ENCODE measurements around the gene ALOX12B.
"Not testable (repeated sequence)": the region's sequence is repeated elsewhere in the genome, so short reads cannot be mapped to it uniquely, and the experiment has no call there.

The ALOX12B gene

DNA sequence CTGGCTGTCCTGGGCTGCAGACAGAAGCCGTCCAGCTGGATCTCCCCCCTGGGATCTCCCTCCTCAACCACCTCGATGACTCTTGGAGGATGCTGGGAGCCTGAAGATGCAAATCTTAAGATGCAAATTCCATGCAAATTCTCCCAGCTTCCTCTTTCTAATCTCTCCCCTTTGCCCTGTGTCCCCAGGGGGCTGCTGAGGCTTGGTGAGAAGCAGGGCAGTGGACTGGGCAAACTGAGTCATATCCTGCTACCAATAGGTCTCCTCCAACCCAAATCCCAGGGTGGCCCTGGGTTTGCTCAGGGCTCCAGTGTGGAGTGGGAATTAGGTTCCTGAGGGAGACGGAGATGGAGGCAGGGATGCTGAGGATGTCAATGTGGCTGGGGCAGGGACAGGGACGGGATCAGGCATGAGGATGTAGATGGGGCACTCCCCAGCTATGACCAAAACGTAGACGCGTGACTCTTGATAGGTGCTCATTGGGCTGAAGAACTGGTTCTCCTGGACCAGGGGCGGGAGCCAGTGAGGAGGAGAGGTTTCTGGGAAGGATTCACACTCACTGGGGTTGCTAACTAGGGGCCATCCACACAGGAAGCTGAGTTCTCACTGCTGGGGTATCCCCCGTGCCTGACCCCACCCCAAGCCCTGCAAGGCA is 3.6 kb upstream of the ALOX12B start:
- DNase-seq (ENCODE audit: extremely low spot score, insufficient read length, low read depth), result peak; percentile 37
- FAIRE-seq, result peak; percentile 67

DNA sequence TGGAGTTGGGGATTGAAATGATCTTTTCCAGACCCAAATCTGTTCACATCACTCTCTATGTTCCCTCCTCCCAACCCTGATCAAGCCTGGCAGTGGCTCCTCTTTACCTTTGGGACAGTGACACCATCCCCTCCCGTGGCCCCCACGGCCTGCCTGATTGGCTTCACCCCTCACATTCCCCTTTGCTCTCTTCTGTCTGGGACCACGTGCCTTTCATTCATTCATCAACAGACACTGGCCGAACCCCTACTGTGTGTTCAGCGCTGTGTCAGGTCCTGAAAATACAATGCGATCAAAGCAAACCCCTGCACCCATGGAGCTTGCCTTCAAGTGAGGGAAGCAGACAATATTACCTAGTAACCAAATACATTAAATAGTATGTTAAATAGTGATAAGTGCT is 2.2 kb upstream of the ALOX12B start:
- DNase-seq (ENCODE audit: extremely low spot score, insufficient read length, low read depth) (no peak), FAIRE-seq (no peak)

DNA sequence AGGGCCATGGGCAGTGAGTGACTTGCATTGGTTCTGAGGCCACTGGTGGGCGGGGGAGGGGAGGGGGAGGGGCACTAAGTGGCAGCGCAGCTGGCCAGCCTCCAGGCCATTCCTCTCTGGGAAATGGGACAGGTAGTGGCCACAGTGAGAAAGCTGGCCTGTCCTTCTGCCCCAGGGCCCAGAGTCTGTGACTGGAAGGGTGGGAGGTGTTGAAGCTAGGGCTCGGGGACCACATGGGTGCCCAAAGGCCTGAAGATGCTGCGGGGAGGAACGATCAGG is 375 bp upstream of the ALOX12B start:
- DNase-seq (ENCODE audit: extremely low spot score, insufficient read length, low read depth), result no peak
- no peak for FAIRE-seq

DNA sequence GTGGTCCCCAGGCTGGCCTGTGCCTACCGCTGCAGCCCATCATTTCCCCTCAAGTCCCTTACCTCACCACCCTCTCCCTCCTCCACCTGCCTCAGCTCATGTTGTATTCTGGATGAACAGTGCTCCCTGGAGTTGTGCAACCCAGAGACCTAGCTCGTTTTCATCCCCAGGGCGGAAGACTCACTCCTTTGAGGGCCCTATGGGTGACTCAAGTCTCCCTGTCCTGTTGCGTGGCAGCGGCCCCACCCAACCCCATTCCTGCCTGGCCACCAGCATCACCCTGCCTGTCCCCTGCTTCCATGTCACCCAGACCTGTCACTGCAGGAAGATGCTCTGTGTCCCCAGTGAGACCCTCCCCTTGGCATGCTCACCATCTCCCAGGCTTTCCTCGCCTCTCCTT is 3.3 kb downstream of the ALOX12B start:
- FAIRE-seq, result no peak
- DNase-seq (ENCODE audit: extremely low spot score, insufficient read length, low read depth), result no peak

DNA sequence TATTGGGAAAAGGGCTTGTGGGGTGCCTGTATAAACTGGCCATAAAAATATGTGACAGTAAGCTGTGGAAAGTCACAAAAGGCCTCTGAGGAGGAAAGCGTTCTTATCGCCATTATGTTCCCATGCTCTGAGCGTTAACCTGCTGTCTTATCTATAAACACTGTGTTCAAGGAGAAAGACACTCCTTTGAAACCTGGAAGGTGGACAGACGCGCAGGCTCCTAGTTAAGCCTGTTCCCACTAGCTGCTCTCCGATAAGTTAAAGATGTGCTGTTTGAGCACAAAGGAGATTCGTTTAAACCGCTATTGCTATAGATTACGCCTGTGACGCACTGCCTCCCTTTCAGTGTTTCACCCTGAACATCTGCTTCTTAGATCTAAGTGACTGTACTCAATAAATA is 5.2 kb downstream of the ALOX12B start:
- DNase-seq (ENCODE audit: extremely low spot score, insufficient read length, low read depth), result no peak
- no peak for FAIRE-seq

DNA sequence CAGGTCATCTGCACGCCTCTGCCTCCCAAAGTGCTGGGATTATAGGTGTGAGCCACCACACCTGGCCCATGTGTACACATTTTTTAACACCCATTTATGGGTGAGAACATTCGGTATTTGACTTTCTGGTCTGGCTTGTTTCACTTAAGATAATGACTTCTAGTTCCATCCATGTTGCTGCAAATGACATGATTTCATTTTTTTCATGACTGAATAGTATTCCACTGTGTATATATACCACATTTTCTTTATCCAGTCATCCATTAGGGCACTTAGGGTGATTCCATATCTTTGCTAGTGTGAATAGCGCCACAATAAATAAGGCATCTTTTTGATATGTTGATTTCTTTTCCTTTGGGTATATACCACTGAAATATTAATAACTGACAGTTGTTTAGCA is 5.6 kb downstream of the ALOX12B start:
- no peak for DNase-seq (ENCODE audit: extremely low spot score, insufficient read length, low read depth)
- FAIRE-seq, result no peak

DNA sequence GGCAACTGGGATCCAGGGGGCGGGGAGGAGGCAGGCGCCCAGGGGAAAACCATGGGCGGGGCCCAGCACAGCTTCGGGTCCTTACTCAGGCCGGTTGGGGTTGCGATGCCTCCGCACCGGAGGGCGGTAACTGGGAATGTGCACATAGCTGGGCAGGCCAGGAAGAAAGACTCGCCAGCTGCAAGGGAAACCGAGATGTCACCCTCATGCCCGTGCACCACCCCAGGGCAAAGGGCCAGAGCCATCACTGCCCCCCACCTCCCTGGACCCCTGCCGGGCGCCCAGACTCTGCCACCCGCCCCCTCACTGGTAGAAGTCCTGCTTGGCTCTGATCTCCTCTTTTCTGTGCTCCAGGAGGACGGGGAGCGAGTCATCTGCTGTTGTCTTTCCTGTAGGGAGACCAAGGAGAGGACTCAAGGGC is 6.7 kb downstream of the ALOX12B start:
- FAIRE-seq (no peak), DNase-seq (ENCODE audit: extremely low spot score, insufficient read length, low read depth) (no peak)

DNA sequence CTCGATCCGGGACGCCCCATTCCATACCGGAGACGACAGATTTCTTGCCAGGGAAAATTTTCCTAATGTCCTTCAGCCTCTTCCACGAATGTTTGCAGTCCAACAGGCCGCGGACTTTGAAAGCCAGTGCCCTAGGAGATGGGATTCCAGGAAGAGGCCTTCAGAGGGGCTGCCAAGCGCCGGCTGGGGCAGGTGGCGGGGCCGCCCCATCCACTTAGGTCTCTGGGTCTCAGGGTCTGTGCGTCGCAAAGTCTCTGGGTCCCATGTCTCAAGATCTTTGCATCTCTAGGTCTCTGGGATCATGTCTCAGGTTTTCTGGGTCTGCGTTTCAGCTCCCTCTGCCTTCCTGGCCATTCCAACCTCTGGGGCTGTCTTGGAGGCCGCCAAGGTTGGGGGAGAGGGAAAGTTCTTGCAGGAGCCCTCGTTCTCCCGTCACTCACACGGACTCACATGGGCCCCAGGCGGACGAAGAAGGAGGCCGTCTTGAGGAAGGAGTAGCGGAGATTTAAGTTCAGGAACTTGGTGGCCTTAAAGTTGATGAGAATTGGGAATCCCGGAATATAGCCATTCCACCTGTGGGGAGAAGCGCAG is 7.2 kb downstream of the ALOX12B start:
- DNase-seq (ENCODE audit: extremely low spot score, insufficient read length, low read depth), result no peak
- FAIRE-seq, result no peak

DNA sequence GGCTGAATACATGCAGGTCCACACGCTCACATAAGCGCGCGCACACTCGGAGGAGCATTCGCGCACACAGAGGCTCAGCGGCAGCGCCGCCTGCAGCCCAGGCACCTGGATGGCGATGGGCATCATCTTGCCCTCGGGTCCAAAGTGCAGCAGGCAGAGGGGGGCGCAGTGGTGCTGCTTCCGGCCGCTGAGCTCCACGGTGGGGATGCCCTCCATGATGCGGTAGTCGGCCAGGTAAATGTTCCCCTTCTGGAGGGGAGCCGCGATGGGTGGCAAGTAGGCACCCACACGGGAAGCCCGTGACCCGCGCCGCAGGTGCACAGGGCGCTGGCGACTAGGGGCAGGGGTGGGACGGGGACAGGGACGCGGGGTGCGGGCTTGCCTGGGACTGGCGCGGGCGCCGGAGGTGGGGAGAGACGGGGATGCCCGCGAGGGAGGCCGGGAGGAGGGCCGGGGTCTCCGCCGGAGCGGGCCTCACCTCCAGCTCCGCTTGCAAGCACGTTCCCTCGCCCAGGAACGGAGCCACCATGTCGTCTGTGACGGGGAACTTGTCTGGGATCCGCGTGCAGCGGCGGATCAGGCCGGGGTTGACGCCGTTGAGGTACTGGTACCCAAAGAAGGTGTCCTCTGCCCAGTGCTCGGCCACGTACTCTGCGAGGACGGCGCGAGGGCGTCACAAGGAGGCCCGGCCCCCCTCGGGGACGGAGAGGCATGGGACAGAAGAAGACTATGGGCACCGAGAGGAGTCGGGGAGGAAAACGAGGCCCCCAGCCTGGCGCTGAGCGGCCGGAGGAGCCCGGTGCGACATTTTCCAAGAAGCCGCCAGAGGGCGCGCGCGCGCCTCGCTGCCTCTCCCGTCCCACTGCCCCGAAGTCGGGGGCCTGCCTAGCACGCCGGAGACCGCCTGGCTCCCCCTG is 8.0 kb downstream of the ALOX12B start:
- FAIRE-seq (peak; percentile 84), DNase-seq (ENCODE audit: extremely low spot score, insufficient read length, low read depth) (peak; percentile 81)

DNA sequence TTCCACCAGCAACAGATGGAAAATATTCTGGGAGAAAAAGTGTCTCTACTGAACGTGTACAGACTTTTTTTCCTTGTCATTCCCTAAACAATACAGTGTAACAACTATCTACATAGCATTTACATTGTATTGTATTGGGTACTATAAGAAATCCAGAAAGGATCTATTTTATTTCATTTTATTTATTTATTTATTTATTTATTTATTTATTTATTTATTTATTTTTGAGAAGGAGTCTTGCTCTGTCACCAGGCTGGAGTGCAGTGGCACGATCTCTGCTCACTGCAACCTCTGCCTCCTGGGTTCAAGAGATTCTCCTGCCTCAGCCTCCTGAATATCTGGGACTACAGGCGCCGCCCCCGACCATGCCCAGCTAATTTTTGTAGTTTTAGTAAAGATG is 9.6 kb downstream of the ALOX12B start:
- not testable (repeated sequence) for DNase-seq (ENCODE audit: extremely low spot score, insufficient read length, low read depth)

DNA sequence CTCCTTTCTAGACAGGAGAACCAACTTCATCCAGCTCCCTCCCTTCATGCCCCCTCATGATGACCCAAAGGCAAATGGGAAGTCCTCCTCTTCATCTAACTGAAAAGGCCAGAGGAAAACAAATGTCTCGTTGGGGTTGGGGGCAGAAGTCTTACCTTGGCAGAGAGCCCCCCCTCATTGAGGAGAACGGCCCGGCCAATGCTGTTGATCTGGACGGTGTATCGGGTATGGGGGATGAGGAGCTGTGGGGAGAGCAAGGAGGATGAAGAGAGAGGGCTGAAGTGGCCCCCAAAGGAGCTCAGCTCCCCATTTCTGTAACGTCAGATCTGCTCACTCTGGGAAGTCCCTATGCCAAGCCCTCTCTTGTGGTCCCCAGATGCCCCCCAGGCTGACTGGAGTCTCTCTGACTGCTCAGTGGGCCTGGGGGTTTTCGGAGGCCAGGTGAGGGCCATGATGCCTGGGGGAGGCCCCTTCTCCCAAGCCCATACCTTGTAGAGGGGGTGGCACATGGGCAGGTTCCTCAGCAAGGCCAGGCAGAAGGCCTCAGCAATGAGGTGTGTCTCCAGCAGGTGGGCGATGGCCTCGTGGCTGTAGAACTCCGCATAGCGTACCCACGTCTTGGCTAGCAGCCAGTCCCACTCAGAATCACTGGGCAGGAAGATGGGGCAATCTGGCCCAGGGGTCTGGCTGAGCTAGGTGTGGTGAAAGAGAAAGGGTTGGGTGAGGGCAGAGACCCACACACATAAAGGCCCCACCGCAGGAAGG is 10.8 kb downstream of the ALOX12B start:
- no peak for DNase-seq (ENCODE audit: extremely low spot score, insufficient read length, low read depth)
- no peak for FAIRE-seq

More for the DNA sequence above, 9.6 kb downstream of the ALOX12B start:
- not testable (repeated sequence) for FAIRE-seq

DNA sequence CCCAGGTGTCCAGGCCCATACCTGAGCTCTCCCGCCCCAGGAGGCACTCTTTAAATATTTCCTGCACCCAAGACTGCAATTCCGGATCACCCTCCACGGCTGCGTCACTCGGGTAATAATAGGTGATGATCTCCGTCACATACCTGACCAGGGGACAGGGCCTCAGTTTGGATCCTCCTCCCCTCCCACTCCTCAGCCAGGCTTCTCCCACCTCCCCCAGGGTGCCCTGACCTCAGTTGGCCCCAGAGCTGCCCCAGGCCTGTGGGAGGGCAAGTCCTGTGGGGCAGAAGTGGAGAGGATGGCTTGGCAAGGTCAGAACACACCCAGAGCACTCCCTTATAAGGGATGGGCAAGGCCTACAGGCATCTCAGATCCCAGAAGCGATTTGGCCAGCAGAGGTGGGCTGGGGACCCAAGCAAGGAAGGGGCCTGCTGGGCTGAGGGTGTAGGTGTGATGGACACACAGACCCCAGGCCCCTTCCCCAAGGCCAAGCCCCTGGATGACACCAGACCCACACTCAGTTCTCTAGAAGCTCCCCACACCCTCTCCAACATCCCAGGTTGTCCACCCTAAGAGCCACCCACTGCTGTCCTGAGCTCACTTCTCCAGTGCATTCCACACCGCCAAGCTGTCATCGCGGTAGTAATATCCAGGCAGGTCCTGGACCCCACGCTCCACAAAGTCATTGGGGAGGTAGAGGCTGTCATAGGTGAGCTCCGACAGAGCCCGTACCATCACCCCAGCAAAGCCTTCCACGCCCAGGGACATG is 11.8 kb downstream of the ALOX12B start:
- FAIRE-seq (no peak), DNase-seq (ENCODE audit: extremely low spot score, insufficient read length, low read depth) (no peak)

DNA sequence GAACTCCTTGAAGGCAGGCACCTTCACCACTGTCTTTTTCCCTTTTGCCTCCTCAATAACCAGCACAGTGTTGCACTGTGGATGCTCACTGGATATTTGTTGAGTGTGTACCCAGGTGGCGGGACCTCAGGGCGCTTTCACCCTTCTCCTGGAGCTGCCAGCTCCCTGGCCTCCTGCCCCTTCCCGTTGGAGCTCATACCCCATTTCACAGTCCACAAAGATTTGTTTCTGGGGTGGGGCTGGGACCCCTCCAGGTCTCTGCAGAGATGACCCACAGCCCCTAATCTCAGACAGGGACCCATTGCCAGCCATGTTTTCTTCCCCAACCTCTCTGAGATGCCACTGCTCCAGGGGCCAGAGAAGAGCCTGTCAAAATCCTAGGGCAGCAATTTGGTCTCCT is 12.4 kb downstream of the ALOX12B start:
- DNase-seq (ENCODE audit: extremely low spot score, insufficient read length, low read depth) (no peak), FAIRE-seq (no peak)

DNA sequence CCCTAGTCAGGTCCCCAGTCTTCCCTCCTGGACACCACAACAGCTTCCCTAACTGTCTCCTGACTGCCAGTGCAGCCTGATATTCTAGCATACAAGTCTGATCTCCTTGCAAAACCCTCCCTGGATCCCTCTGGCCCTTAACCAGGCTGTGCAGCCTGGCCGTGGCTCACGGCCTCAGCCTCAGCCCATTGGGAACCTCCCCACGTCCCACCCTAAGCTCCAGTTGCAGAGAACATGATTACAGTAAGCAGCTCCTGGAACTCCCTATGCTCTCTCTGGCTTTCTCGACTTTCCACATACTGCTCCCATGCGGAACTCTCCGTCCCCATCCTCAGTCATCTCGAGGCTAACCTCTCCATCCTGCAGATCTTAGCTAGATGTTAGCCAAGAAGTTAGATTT is 13.0 kb downstream of the ALOX12B start:
- no peak for DNase-seq (ENCODE audit: extremely low spot score, insufficient read length, low read depth)
- no peak for FAIRE-seq

DNA sequence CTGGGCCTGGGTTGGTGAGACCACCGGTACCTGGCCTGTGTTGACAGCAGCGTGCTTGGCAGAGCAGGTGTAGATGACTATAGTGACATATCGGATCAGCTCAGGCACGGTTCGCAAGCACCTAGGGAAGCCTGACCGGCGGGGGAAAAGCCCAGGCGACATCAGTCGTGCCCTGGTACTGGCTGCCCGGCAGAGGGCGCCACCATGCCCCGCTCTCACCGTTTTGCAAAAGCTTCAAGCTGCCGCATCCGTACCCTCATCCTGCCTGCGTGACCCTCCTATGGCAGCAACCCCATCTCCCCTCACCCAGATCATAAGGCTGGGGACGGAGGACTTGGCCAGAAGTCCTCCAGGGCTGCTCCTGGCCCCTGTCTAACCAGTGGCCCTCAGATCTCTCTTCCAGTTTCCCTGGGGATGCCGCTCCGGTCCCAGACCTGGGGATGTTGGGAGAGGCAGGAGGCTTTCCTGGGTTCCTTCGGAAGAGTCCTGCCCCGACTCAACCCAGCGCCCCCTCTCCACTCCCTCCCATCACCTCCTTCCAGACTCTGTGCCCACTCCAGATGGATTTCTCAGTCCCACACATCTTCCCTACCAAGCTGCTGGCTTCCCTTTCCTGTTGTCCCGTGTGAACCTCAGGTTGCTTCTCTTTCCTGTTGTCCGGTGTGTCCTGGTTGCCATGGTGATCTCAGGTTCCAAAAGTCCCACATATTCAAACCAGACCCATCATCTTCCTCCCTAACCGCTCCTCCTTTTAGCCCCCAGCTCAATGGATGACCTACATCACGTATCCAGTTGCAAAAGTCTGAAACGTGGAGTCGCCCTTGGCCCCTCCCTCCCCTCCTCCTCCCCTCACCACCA is 13.7 kb downstream of the ALOX12B start:
- FAIRE-seq, result peak; percentile 93
- peak; percentile 68 for DNase-seq (ENCODE audit: extremely low spot score, insufficient read length, low read depth)

DNA sequence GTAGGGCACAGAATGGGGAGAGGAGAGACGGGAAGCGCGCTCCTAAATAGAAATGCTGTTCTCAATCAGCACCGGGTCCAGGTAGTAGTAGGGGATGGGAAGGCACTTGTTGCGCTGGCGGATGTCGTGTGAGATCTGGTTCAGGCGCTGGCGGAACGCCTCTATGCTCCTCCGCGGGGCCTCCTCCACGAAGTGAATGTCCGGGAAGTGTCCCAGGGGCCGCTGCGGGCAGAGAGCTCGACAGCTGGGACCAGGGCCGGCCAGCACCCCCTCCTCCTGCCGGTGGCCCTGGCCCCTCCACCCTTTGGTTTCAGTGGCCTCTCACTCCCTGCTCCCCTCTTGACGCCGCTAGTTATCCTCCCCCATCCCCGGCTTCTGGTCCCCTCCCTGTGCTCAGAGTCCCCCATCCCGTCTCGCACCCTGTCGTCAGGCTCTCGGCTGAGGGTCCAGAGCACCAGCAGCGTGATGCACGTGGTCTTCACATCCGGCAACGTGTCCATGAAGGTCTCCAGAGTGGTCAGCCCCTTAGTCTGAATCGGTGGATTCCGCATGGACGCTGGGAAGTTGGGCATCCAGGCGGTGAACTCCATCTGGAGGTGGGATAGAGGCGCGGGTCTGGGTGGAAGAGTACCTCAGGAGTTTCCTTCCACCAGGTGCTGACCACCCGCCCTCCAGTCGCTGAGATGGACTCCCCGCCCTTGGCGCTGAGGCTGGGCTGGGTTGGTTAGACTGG is 14.6 kb downstream of the ALOX12B start:
- no peak for FAIRE-seq
- no peak for DNase-seq (ENCODE audit: extremely low spot score, insufficient read length, low read depth)

DNA sequence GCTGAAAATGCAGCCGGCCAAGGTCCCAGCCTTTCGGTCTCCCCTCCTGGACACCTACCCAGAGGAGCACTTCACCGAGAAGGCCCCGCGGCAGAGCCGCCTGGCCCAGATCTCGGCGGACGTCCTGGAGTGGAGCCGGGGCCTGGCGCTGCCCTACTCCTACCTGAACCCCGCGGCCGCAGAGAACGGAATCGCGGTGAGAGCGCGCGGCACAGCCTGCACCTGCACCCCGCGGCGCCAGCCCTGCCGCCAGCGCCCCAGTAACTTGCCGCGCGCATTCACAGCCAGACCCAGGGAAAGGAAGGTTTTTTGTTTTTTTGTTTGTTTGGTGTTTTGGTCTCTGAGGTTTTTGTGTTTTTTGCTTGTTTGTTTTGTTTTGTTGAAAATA is 15.2 kb downstream of the ALOX12B start:
- no peak for DNase-seq (ENCODE audit: extremely low spot score, insufficient read length, low read depth)
- FAIRE-seq, result no peak

DNA sequence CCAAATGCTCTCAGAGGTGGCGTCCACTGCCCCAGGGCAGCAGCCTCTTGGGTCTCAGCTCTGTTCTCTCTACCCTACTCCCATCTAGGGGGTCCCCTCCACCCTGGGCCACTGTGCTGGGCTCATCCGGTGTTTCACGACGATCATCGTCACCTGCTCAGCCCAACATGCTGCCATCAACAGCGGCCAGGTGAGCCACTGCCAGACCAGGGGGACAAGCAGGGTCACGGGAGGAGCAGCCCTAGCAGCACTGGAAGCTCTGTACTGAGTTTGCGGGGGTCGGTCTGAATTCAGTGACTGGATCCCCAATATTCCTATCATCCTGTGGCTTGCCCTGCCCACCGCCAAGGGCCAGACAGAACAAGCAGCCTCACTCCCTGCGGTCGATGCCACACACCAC is 16.0 kb downstream of the ALOX12B start:
- no peak for FAIRE-seq
- no peak for DNase-seq (ENCODE audit: extremely low spot score, insufficient read length, low read depth)

DNA sequence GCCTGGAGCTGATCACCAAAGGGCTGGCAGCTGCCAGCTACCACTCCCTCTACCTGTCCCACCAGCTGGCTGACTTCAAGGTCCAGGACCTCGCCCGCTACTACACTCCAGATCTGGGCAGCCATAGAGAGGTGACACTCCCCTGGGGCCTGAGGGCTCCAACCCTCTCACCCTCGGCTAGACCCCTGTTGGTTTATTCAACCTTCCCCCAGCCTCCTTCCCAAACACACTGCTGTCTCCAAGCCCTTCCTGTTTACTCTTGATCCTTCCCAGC is 18.0 kb downstream of the ALOX12B start:
- DNase-seq (ENCODE audit: extremely low spot score, insufficient read length, low read depth), result no peak
- no peak for FAIRE-seq

Data from GM18507 (cell line).